PFSK-1 (cell line): ENCODE measurements around the gene PIGC.

ENCODE experiments used
- FOXP2 ChIP-seq: optimal IDR thresholded peaks from 2 replicates; pipeline ENCODE3; 2011; ENCODE audit warnings: borderline replicate concordance, control low read depth, inconsistent platforms; ENCODE audit not compliant: insufficient read depth; ENCODE audit errors: extremely low read length, extremely low read depth
- POLR2AphosphoS5 ChIP-seq: IDR thresholded peaks from 2 replicates; pipeline ENCODE4 v1.6.1; 2012; ENCODE audit warnings: low read depth, mild to moderate bottlenecking, control low read depth, low read length, moderate library complexity
- REST ChIP-seq, 2 experiments: IDR thresholded peaks; 2 replicates each; pipeline versions ENCODE4 v1.6.1 to v1.8.0; 2011 to 2012; ENCODE audit warnings: low read depth in 2 of 2, low read length in 2 of 2, control low read depth in 1 of 2, inconsistent platforms in 1 of 2, mild to moderate bottlenecking in 1 of 2, moderate library complexity in 1 of 2; ENCODE audit not compliant: insufficient read depth in 1 of 2
- TAF1 ChIP-seq: IDR thresholded peaks from 2 replicates; pipeline ENCODE4 v1.6.1; 2012; ENCODE audit warnings: low read length, control low read depth, borderline replicate concordance; ENCODE audit not compliant: insufficient read depth

DNA sequence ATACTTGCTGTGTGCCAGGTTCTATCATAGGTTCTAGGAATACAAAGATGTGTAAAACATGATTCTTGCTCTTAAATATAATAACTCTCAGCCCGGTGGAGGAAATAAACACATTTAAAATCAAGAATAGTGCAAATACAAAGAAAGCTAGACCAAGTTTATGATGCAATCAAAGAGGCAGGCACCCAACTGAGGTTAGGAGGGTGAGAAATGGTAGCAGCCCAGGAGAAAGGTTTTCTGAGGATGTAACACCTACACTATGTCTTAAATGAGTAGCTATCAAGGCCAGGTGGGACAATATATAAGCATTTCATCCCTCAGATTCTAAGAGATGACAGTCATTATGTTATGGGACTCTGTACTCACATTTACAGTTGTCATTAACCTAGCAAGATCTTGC lies 9.7 kb upstream of the PIGC start:
- no peak for TF ChIP-seq REST (IDR thresholded peaks at IDR 0.05; ENCODE audit: insufficient read depth in 1 of 2, low read depth in 2 of 2, low read length in 2 of 2)
- TF ChIP-seq TAF1, result no peak
- no peak for TF ChIP-seq POLR2AphosphoS5
- no peak for TF ChIP-seq FOXP2
